Osteocyte (in vitro differentiated cells): ENCODE results near the gene WDR17. TPM values are rescaled to one million over a fixed set of nuclear protein-coding genes. Genes with fewer than 3 reads are reported as not detected.

Experiments used
- DNase-seq: peaks from one replicate; pipeline ENCODE4 v3.0.0; 2021; ENCODE audit warnings: mixed read lengths; ENCODE audit not compliant: unreplicated experiment; ENCODE audit errors: extremely low spot score
- H3K27ac Mint-ChIP-seq: one replicate; pipeline ENCODE4 v1.8.0; 2021; ENCODE audit warnings: mild to moderate bottlenecking, mixed read lengths; ENCODE audit not compliant: unreplicated experiment
- H3K27me3 Mint-ChIP-seq: one replicate; pipeline ENCODE4 v1.8.0; 2021; ENCODE audit warnings: mixed read lengths; ENCODE audit not compliant: unreplicated experiment
- H3K36me3 Mint-ChIP-seq: one replicate; pipeline ENCODE4 v1.8.0; 2021; ENCODE audit warnings: mixed read lengths; ENCODE audit not compliant: unreplicated experiment
- H3K4me1 Mint-ChIP-seq: one replicate; pipeline ENCODE4 v1.8.0; 2021; ENCODE audit warnings: mixed read lengths; ENCODE audit not compliant: unreplicated experiment
- H3K4me3 Mint-ChIP-seq: one replicate; pipeline ENCODE4 v1.8.0; 2021; ENCODE audit warnings: mild to moderate bottlenecking, moderate library complexity, mixed read lengths; ENCODE audit not compliant: unreplicated experiment
- H3K9me3 Mint-ChIP-seq: one replicate; pipeline ENCODE4 v1.8.0; 2021; ENCODE audit warnings: mixed read lengths; ENCODE audit not compliant: unreplicated experiment
- CTCF ChIP-seq: fragments of 200-600 bp; sonication (generic); IDR thresholded peaks from 2 replicates; pipeline ENCODE4 v1.5.0; 2021; ENCODE audit warnings: antibody characterized with exemption, mild to moderate bottlenecking, moderate library complexity
- long read RNA-seq: library from polyadenylated mRNA; unstranded; transcript quantifications from one replicate; pipeline ENCODE4 v2.0.0, GENCODE V29; 2021
- total RNA-seq: library from RNA; stranded (reverse); gene quantifications from 2 replicates; pipeline ENCODE4 v1.2.1, GENCODE V29; 2021

Gene WDR17
- total RNA-seq: 0.44 and 0.67 TPM in 2 replicates
- long read RNA-seq: 0 reads

- no peaks in the 10 kb centered on the region for H3K36me3 Mint-ChIP-seq
- DNase-seq: peak; percentile 88
- H3K27ac Mint-ChIP-seq: peak within 1 kb of the TSS; percentile 48
These were observed at the start of gene WDR17 for GRCh38 chr4:176065435-176066291. Gene WDR17, plus strand, starts transcription at chr4:176065841. Its CDS starts 45,740 bp downstream, at chr4:176111581.

GRCh38 chr4:176016601-176017000 lies 49.0 kb upstream of the WDR17 start:
- Mint-ChIP-seq H3K4me1 (no peaks in the 10 kb centered on the region), H3K4me3 (no peak overlapping the region), H3K9me3 (no peaks in the 10 kb centered on the region), H3K36me3 (no peaks in the 10 kb centered on the region), H3K27ac (no peak overlapping the region), H3K27me3 (peaks cover 6% of the 10 kb centered on the region)
- DNase-seq: no peak
- TF ChIP-seq CTCF: no peak

More at GRCh38 chr4:176065435-176066291, at the start of gene WDR17:
- Mint-ChIP-seq H3K4me1 (peaks cover 9% of the 10 kb centered on the region), H3K9me3 (no peaks in the 10 kb centered on the region), H3K4me3 (peak within 1 kb of the TSS; percentile 84), H3K27me3 (peaks cover 45% of the 10 kb centered on the region)
- no peak for TF ChIP-seq CTCF

GRCh38 chr4:176020481-176021085 lies 45.1 kb upstream of the WDR17 start:
- H3K27me3 Mint-ChIP-seq: peaks cover 9% of the 10 kb centered on the region
- no peak for TF ChIP-seq CTCF
- no peaks in the 10 kb centered on the region for H3K4me1 Mint-ChIP-seq
- H3K27ac Mint-ChIP-seq: no peak overlapping the region
- H3K4me3 Mint-ChIP-seq: no peak overlapping the region
- H3K36me3 Mint-ChIP-seq: no peaks in the 10 kb centered on the region
- no peaks in the 10 kb centered on the region for H3K9me3 Mint-ChIP-seq
- DNase-seq: no peak

- TF ChIP-seq CTCF: no peak
- no peaks in the 10 kb centered on the region for H3K9me3 Mint-ChIP-seq
- no peak overlapping the region for H3K27ac Mint-ChIP-seq
These were observed 35.2 kb upstream of the WDR17 start for GRCh38 chr4:176030391-176030790.

GRCh38 chr4:176031922-176032321 lies 33.7 kb upstream of the WDR17 start:
- H3K4me3 Mint-ChIP-seq: no peak overlapping the region
- no peaks in the 10 kb centered on the region for H3K4me1 Mint-ChIP-seq
- H3K27ac Mint-ChIP-seq: no peak overlapping the region
- H3K36me3 Mint-ChIP-seq: no peaks in the 10 kb centered on the region
- no peak for TF ChIP-seq CTCF
- no peak for DNase-seq
- H3K27me3 Mint-ChIP-seq: peaks cover 26% of the 10 kb centered on the region
- no peaks in the 10 kb centered on the region for H3K9me3 Mint-ChIP-seq

More at GRCh38 chr4:176030391-176030790, 35.2 kb upstream of the WDR17 start:
- Mint-ChIP-seq H3K4me1 (no peaks in the 10 kb centered on the region), H3K36me3 (no peaks in the 10 kb centered on the region), H3K27me3 (peaks cover 32% of the 10 kb centered on the region), H3K4me3 (no peak overlapping the region)
- no peak for DNase-seq
